HEK293T (cell line): ENCODE results near the gene ITGB5.

Experiments used
- ARNT ChIP-seq: fragments of 450-650 bp; IDR thresholded peaks from 2 replicates; pipeline ENCODE4 v1.6.1; 2017; ENCODE audit warnings: mild to moderate bottlenecking
- BHLHE40 ChIP-seq: fragments of 450-650 bp; IDR thresholded peaks from 2 replicates; pipeline ENCODE4 v1.6.1; 2016; ENCODE audit warnings: mild to moderate bottlenecking, moderate library complexity, borderline replicate concordance
- CTBP1 ChIP-seq: fragments of 450-650 bp; IDR thresholded peaks from 2 replicates; pipeline ENCODE4 v1.6.1; 2016; ENCODE audit warnings: borderline replicate concordance
- ELF4 ChIP-seq: fragments of 450-650 bp; IDR thresholded peaks from 2 replicates; pipeline ENCODE4 v1.6.1; 2017; ENCODE audit warnings: antibody characterized with exemption
- FOXA1 ChIP-seq: fragments of 450-650 bp; IDR thresholded peaks from 2 replicates; pipeline ENCODE4 v1.6.1; 2016; ENCODE audit warnings: mild to moderate bottlenecking
- FOXK2 ChIP-seq: fragments of 450-650 bp; IDR thresholded peaks from 2 replicates; pipeline ENCODE4 v1.6.1; 2016; ENCODE audit warnings: mild to moderate bottlenecking
- FOXM1 ChIP-seq: fragments of 450-650 bp; IDR thresholded peaks from 2 replicates; pipeline ENCODE4 v1.6.1; 2017; ENCODE audit warnings: mild to moderate bottlenecking, borderline replicate concordance
- L3MBTL2 ChIP-seq: fragments of 450-650 bp; conservative IDR thresholded peaks from 2 replicates; pipeline ENCODE4 v1.6.1; 2016; ENCODE audit warnings: mild to moderate bottlenecking
- LEF1 ChIP-seq: fragments of 450-650 bp; IDR thresholded peaks from 2 replicates; pipeline ENCODE4 v1.6.1; 2017; ENCODE audit warnings: mild to moderate bottlenecking, borderline replicate concordance
- NFRKB ChIP-seq: fragments of 450-650 bp; IDR thresholded peaks from 2 replicates; pipeline ENCODE4 v1.6.1; 2016; ENCODE audit warnings: mild to moderate bottlenecking, moderate library complexity
- SP1 ChIP-seq: fragments of 450-650 bp; IDR thresholded peaks from 2 replicates; pipeline ENCODE4 v1.6.1; 2017
- SUZ12 ChIP-seq: fragments of 450-650 bp; IDR thresholded peaks from 2 replicates; pipeline ENCODE4 v1.6.1; 2016; ENCODE audit warnings: mild to moderate bottlenecking
- TARDBP ChIP-seq: fragments of 450-650 bp; IDR thresholded peaks from 2 replicates; pipeline ENCODE4 v1.6.1; 2016
- ZNF384 ChIP-seq: fragments of 450-650 bp; IDR thresholded peaks from 2 replicates; pipeline ENCODE4 v1.6.1; 2016

GRCh38 chr3:124847051-124847450, 40.1 kb downstream of the ITGB5 start:
- TF ChIP-seq CTBP1, result no peak
- no peak for TF ChIP-seq ARNT
- TF ChIP-seq FOXM1, result no peak
- TF ChIP-seq LEF1, result no peak
- TF ChIP-seq SUZ12, result no peak
- no peak for TF ChIP-seq BHLHE40
- no peak for TF ChIP-seq TARDBP
- TF ChIP-seq ZNF384, result no peak
- TF ChIP-seq FOXA1, result no peak
- TF ChIP-seq ELF4, result no peak
- no peak for TF ChIP-seq SP1
- no peak for TF ChIP-seq L3MBTL2
- TF ChIP-seq FOXK2, result no peak
- no peak for TF ChIP-seq NFRKB
